IgD-negative memory B cell (primary cell): ENCODE results near the gene SARS2. TPM values are rescaled to one million over a fixed set of nuclear protein-coding genes. Genes with fewer than 3 reads are reported as not detected.
"Not testable (repeated sequence)": the region's sequence is repeated elsewhere in the genome, so short reads cannot be mapped to it uniquely, and the experiment has no call there.

Experiments
- H3K27ac Mint-ChIP-seq, 3 donors: one replicate each; pipeline ENCODE4 v1.8.0; 2020 to 2022; ENCODE audit warnings: mild to moderate bottlenecking in 3 of 3, mixed read lengths in 3 of 3, moderate library complexity in 1 of 3
- H3K27me3 Mint-ChIP-seq: one replicate; pipeline ENCODE4 v1.8.0; 2021; ENCODE audit warnings: mixed read lengths
- H3K36me3 Mint-ChIP-seq: one replicate; pipeline ENCODE4 v1.8.0; 2020; ENCODE audit warnings: mild to moderate bottlenecking, mixed read lengths
- H3K4me1 Mint-ChIP-seq, 3 donors: one replicate each; pipeline ENCODE4 v1.8.0; 2020 to 2022; ENCODE audit warnings: mixed read lengths in 3 of 3, mild to moderate bottlenecking in 1 of 3
- H3K4me3 Mint-ChIP-seq, 4 donors: one replicate each; pipeline ENCODE4 v1.8.0; 2020 to 2022; ENCODE audit warnings: mild to moderate bottlenecking in 4 of 4, mixed read lengths in 4 of 4, moderate library complexity in 3 of 4
- H3K9me3 Mint-ChIP-seq, 3 donors: one replicate each; pipeline ENCODE4 v1.8.0; 2020 to 2021; ENCODE audit warnings: mixed read lengths in 3 of 3, mild to moderate bottlenecking in 1 of 3
- polyA plus RNA-seq: library from polyadenylated mRNA; unstranded; fragments of 300-500 nt; fragmentation: Illumina TruSeq; gene quantifications from one replicate; pipeline ENCODE4 v1.2.3, GENCODE V29; 2021

Gene SARS2
- polyA plus RNA-seq, 1 donor from 2014 or later = 21.7 TPM

GRCh38 chr19:38899447-38900201 lies 30.9 kb downstream of the SARS2 start, which contains the start of the genes NFKBIB and SIRT2:
TSS of gene NFKBIB (plus strand) at chr19:38899969. CDS start at chr19:38900033, 64 bp downstream.
TSS of gene SIRT2 (minus strand) at chr19:38899618. CDS start at chr19:38899521, 97 bp downstream.
- peak within 1 kb of the TSS; percentile 84 to 95 (median 91) for H3K4me3 Mint-ChIP-seq
- peaks cover 3% of the 10 kb centered on the region for H3K27me3 Mint-ChIP-seq
- peaks cover 13 to 29% (median 27%) of the 10 kb centered on the region in 3 donors for H3K4me1 Mint-ChIP-seq
- peak within 1 kb of the TSS; percentile 55 to 97 (median 94) for H3K27ac Mint-ChIP-seq
- peaks cover 7% of the 10 kb centered on the region for H3K36me3 Mint-ChIP-seq
- no peaks in the 10 kb centered on the region for H3K9me3 Mint-ChIP-seq

GRCh38 chr19:38898788-38899446 lies 31.6 kb downstream of the SARS2 start:
- H3K36me3 Mint-ChIP-seq = peaks cover 2% of the 10 kb centered on the region

GRCh38 chr19:38894968-38895367 lies 35.6 kb downstream of the SARS2 start:
- Mint-ChIP-seq H3K27ac (no peak overlapping the region), H3K36me3 (peaks cover 2% of the 10 kb centered on the region), H3K27me3 (peaks cover 3% of the 10 kb centered on the region), H3K4me3 (no peak overlapping the region), H3K4me1 (peaks cover 4 to 12% (median 8%) of the 10 kb centered on the region in 3 donors), H3K9me3 (no peaks in the 10 kb centered on the region)

More at GRCh38 chr19:38898788-38899446, 31.6 kb downstream of the SARS2 start:
- Mint-ChIP-seq H3K4me1 (peaks cover 9 to 24% (median 22%) of the 10 kb centered on the region in 3 donors), H3K27me3 (peaks cover 3% of the 10 kb centered on the region), H3K9me3 (no peaks in the 10 kb centered on the region), H3K27ac (peak overlapping the region; percentile 55 to 97 (median 94)), H3K4me3 (peak overlapping the region; percentile 84 to 95 (median 91))

- no peak overlapping the region for H3K4me3 Mint-ChIP-seq
- no peaks in the 10 kb centered on the region for H3K9me3 Mint-ChIP-seq
Observed at GRCh38 chr19:38893341-38893771, 37.2 kb downstream of the SARS2 start.

GRCh38 chr19:38892841-38893240 lies 37.7 kb downstream of the SARS2 start:
- H3K4me1 Mint-ChIP-seq = peaks cover 0 to 4% (median 3%) of the 10 kb centered on the region in 3 donors
- H3K27me3 Mint-ChIP-seq = no peaks in the 10 kb centered on the region
- peaks cover 2% of the 10 kb centered on the region for H3K36me3 Mint-ChIP-seq
- no peak overlapping the region for H3K27ac Mint-ChIP-seq
- H3K9me3 Mint-ChIP-seq = no peaks in the 10 kb centered on the region
- H3K4me3 Mint-ChIP-seq = peak overlapping the region in 1 of 4 donors; percentile 26

More at GRCh38 chr19:38893341-38893771, 37.2 kb downstream of the SARS2 start:
- no peaks in the 10 kb centered on the region for H3K27me3 Mint-ChIP-seq
- peaks cover 2% of the 10 kb centered on the region for H3K36me3 Mint-ChIP-seq
- no peak overlapping the region for H3K27ac Mint-ChIP-seq
- H3K4me1 Mint-ChIP-seq = peaks cover 0 to 6% (median 3%) of the 10 kb centered on the region in 3 donors

- Mint-ChIP-seq H3K27me3 (no peaks in the 10 kb centered on the region), H3K4me3 (no peak overlapping the region), H3K36me3 (peaks cover 2% of the 10 kb centered on the region), H3K4me1 (peaks cover 4 to 5% (median 5%) of the 10 kb centered on the region in 3 donors), H3K27ac (no peak overlapping the region), H3K9me3 (no peaks in the 10 kb centered on the region)
Observed at GRCh38 chr19:38891771-38892170, 38.8 kb downstream of the SARS2 start.

GRCh38 chr19:38890686-38891085 lies 39.9 kb downstream of the SARS2 start:
- Mint-ChIP-seq H3K4me3 (no peak overlapping the region), H3K36me3 (peaks cover 2% of the 10 kb centered on the region), H3K9me3 (no peaks in the 10 kb centered on the region), H3K4me1 (peaks cover 4 to 5% (median 5%) of the 10 kb centered on the region in 3 donors), H3K27me3 (no peaks in the 10 kb centered on the region), H3K27ac (no peak overlapping the region)

- no peaks in the 10 kb centered on the region for H3K9me3 Mint-ChIP-seq
- H3K4me1 Mint-ChIP-seq = peaks cover 4 to 5% (median 5%) of the 10 kb centered on the region in 3 donors
- no peak overlapping the region for H3K4me3 Mint-ChIP-seq
- peaks cover 2% of the 10 kb centered on the region for H3K36me3 Mint-ChIP-seq
- no peaks in the 10 kb centered on the region for H3K27me3 Mint-ChIP-seq
- no peak overlapping the region for H3K27ac Mint-ChIP-seq
Observed at GRCh38 chr19:38889803-38890202, 40.8 kb downstream of the SARS2 start.

- no peak overlapping the region for H3K4me3 Mint-ChIP-seq
- H3K9me3 Mint-ChIP-seq = no peaks in the 10 kb centered on the region
- peak overlapping the region in 1 of 3 donors; percentile 16 for H3K27ac Mint-ChIP-seq
- peaks cover 2% of the 10 kb centered on the region for H3K36me3 Mint-ChIP-seq
- peaks cover 3 to 5% (median 4%) of the 10 kb centered on the region in 3 donors for H3K4me1 Mint-ChIP-seq
- no peaks in the 10 kb centered on the region for H3K27me3 Mint-ChIP-seq
Observed at GRCh38 chr19:38888876-38889275, 41.7 kb downstream of the SARS2 start.

- peaks cover 5 to 13% (median 10%) of the 10 kb centered on the region in 3 donors for H3K4me1 Mint-ChIP-seq
- not testable (repeated sequence) for H3K36me3 Mint-ChIP-seq, H3K9me3 Mint-ChIP-seq, H3K27ac Mint-ChIP-seq, H3K27me3 Mint-ChIP-seq, H3K4me3 Mint-ChIP-seq
Observed at GRCh38 chr19:38884691-38885090, 45.9 kb downstream of the SARS2 start.

GRCh38 chr19:38883286-38883685 lies 47.3 kb downstream of the SARS2 start:
- H3K4me1 Mint-ChIP-seq = peaks cover 6 to 20% (median 15%) of the 10 kb centered on the region in 3 donors
- H3K27me3 Mint-ChIP-seq = peaks cover 2% of the 10 kb centered on the region
- H3K9me3 Mint-ChIP-seq = no peaks in the 10 kb centered on the region
- no peak overlapping the region for H3K4me3 Mint-ChIP-seq
- peak overlapping the region in 1 of 3 donors; percentile 67 for H3K27ac Mint-ChIP-seq
- peaks cover 4% of the 10 kb centered on the region for H3K36me3 Mint-ChIP-seq

- Mint-ChIP-seq H3K9me3 (no peaks in the 10 kb centered on the region), H3K27me3 (peaks cover 2% of the 10 kb centered on the region), H3K4me3 (peak overlapping the region in 2 of 4 donors; percentile 9 to 37), H3K4me1 (peaks cover 15 to 24% (median 21%) of the 10 kb centered on the region in 3 donors), H3K27ac (peak overlapping the region; percentile 21 to 90 (median 71)), H3K36me3 (peaks cover 7% of the 10 kb centered on the region)
Observed at GRCh38 chr19:38880882-38881609, 49.5 kb downstream of the SARS2 start.

- Mint-ChIP-seq H3K27me3 (peaks cover 2% of the 10 kb centered on the region), H3K36me3 (peaks cover 7% of the 10 kb centered on the region), H3K4me3 (peak overlapping the region in 1 of 4 donors; percentile 83), H3K27ac (peak overlapping the region in 2 of 3 donors; percentile 71 to 96), H3K4me1 (peaks cover 20 to 24% (median 21%) of the 10 kb centered on the region in 3 donors), H3K9me3 (no peaks in the 10 kb centered on the region)
Observed at GRCh38 chr19:38880076-38880881, 50.3 kb downstream of the SARS2 start.

- H3K9me3 Mint-ChIP-seq = no peaks in the 10 kb centered on the region
- H3K4me1 Mint-ChIP-seq = peaks cover 20 to 27% (median 21%) of the 10 kb centered on the region in 3 donors
- H3K27ac Mint-ChIP-seq = peak overlapping the region in 2 of 3 donors; percentile 96 to 99
- peaks cover 7% of the 10 kb centered on the region for H3K36me3 Mint-ChIP-seq
- H3K27me3 Mint-ChIP-seq = peaks cover 2% of the 10 kb centered on the region
- H3K4me3 Mint-ChIP-seq = peak overlapping the region in 1 of 4 donors; percentile 57
Observed at GRCh38 chr19:38879400-38879751, 51.2 kb downstream of the SARS2 start.
